ENCODE results near the gene MUC5B.
"Not testable (repeated sequence)": the region's sequence is repeated elsewhere in the genome, so short reads cannot be mapped to it uniquely, and the experiment has no call there.

Gene MUC5B

GRCh38 chr11:1234054-1234720 is 11.3 kb downstream of the MUC5B start:
- no peak for DNase-seq

- DNase-seq = no peak
Observed at GRCh38 chr11:1234771-1235305, 12.0 kb downstream of the MUC5B start.

- no peak for DNase-seq
Observed at GRCh38 chr11:1235306-1235900, 12.5 kb downstream of the MUC5B start.

GRCh38 chr11:1235901-1236315 is 13.0 kb downstream of the MUC5B start:
- DNase-seq = no peak

GRCh38 chr11:1236316-1237127 is 13.7 kb downstream of the MUC5B start:
- no peak for DNase-seq

- no peak for DNase-seq
Observed at GRCh38 chr11:1237128-1237580, 14.3 kb downstream of the MUC5B start.

- no peak for DNase-seq
Observed at GRCh38 chr11:1237851-1238250, 15.0 kb downstream of the MUC5B start.

GRCh38 chr11:1238767-1239595 is 16.1 kb downstream of the MUC5B start:
- no peak for DNase-seq

- DNase-seq = no peak
Observed at GRCh38 chr11:1239596-1240205, 16.8 kb downstream of the MUC5B start.

GRCh38 chr11:1240771-1241170 is 17.9 kb downstream of the MUC5B start:
- no peak for DNase-seq

GRCh38 chr11:1241706-1242105 is 18.8 kb downstream of the MUC5B start:
- DNase-seq = no peak

GRCh38 chr11:1242289-1242688 is 19.4 kb downstream of the MUC5B start:
- DNase-seq = no peak

GRCh38 chr11:1242751-1243150 is 19.9 kb downstream of the MUC5B start:
- DNase-seq = not testable (repeated sequence)

- DNase-seq = not testable (repeated sequence)
Observed at GRCh38 chr11:1243521-1243920, 20.7 kb downstream of the MUC5B start.

GRCh38 chr11:1244557-1244956 is 21.7 kb downstream of the MUC5B start:
- DNase-seq = not testable (repeated sequence)

- not testable (repeated sequence) for DNase-seq
Observed at GRCh38 chr11:1245717-1246116, 22.9 kb downstream of the MUC5B start.

- not testable (repeated sequence) for DNase-seq
Observed at GRCh38 chr11:1246301-1246700, 23.4 kb downstream of the MUC5B start.

- not testable (repeated sequence) for DNase-seq
Observed at GRCh38 chr11:1247026-1247425, 24.2 kb downstream of the MUC5B start.

- DNase-seq = not testable (repeated sequence)
Observed at GRCh38 chr11:1248951-1249350, 26.1 kb downstream of the MUC5B start.

- not testable (repeated sequence) for DNase-seq
Observed at GRCh38 chr11:1250411-1250810, 27.5 kb downstream of the MUC5B start.

- DNase-seq = no peak
Observed at GRCh38 chr11:1251236-1251770, 28.4 kb downstream of the MUC5B start.
